Ectodermal cell (in vitro differentiated cells): ENCODE data around the gene FMO2.
"Not testable (repeated sequence)": the region's sequence is repeated elsewhere in the genome, so short reads cannot be mapped to it uniquely, and the experiment has no call there.

Source experiments
- H3K27ac ChIP-seq: 2 replicates; pipeline ENCODE4 v1.7.0; 2013; ENCODE audit warnings: mild to moderate bottlenecking, low read depth, low read length; ENCODE audit not compliant: insufficient read depth, poor library complexity, severe bottlenecking
- H3K27me3 ChIP-seq: 2 replicates; pipeline ENCODE4 v1.7.0; 2013; ENCODE audit warnings: mild to moderate bottlenecking, low read length; ENCODE audit not compliant: insufficient read depth, control insufficient read depth, poor library complexity, severe bottlenecking
- H3K36me3 ChIP-seq: one replicate; pipeline ENCODE4 v1.7.0; 2013; ENCODE audit warnings: low read length; ENCODE audit not compliant: control insufficient read depth, insufficient read depth
- H3K4me1 ChIP-seq: one replicate; pipeline ENCODE4 v1.7.0; 2013; ENCODE audit warnings: low read length; ENCODE audit not compliant: control insufficient read depth, insufficient read depth
- H3K4me3 ChIP-seq: 2 replicates; pipeline ENCODE4 v1.7.0; 2013; ENCODE audit warnings: low read depth, low read length, control low read depth; ENCODE audit not compliant: insufficient read depth
- H3K9me3 ChIP-seq: 2 replicates; pipeline ENCODE4 v1.7.0; 2013; ENCODE audit warnings: mild to moderate bottlenecking, low read length, moderate library complexity; ENCODE audit not compliant: control insufficient read depth
- WGBS, 2 experiments: methylation state at CpG; one replicate each; pipeline ENCODE4 v1.1.7; 2013; ENCODE audit warnings: missing lambda C conversion rate in 2 of 2; 5-methylcytosine and 5-hydroxymethylcytosine counted together

Gene FMO2

GRCh38 chr1:171236231-171236630, 51.1 kb downstream of the FMO2 start:
- WGBS, 2 experiments = 98 to 100% methylated on average over 4 of the region's 4 CpGs

GRCh38 chr1:171243878-171244277, 58.8 kb downstream of the FMO2 start:
- 93 to 96% methylated on average over 3 to 4 of the region's 4 CpGs for WGBS, 2 experiments
- H3K27me3 ChIP-seq = no peaks in the 10 kb centered on the region
- H3K27ac ChIP-seq = no peak overlapping the region
- H3K4me1 ChIP-seq = no peaks in the 10 kb centered on the region
- H3K9me3 ChIP-seq = no peaks in the 10 kb centered on the region
- H3K36me3 ChIP-seq = no peaks in the 10 kb centered on the region
- no peak overlapping the region for H3K4me3 ChIP-seq

More at GRCh38 chr1:171236231-171236630, 51.1 kb downstream of the FMO2 start:
- not testable (repeated sequence) for H3K4me1 ChIP-seq, H3K27me3 ChIP-seq, H3K27ac ChIP-seq, H3K9me3 ChIP-seq, H3K36me3 ChIP-seq, H3K4me3 ChIP-seq

GRCh38 chr1:171245458-171246064, 60.5 kb downstream of the FMO2 start:
- 9 to 14% methylated on average over 4 of the region's 6 CpGs for WGBS, 2 experiments
- no peaks in the 10 kb centered on the region for H3K9me3 ChIP-seq
- no peak overlapping the region for H3K4me3 ChIP-seq
- no peaks in the 10 kb centered on the region for H3K27me3 ChIP-seq
- no peaks in the 10 kb centered on the region for H3K4me1 ChIP-seq
- H3K27ac ChIP-seq = no peak overlapping the region
- no peaks in the 10 kb centered on the region for H3K36me3 ChIP-seq

GRCh38 chr1:171247501-171247900, 62.4 kb downstream of the FMO2 start:
- H3K36me3 ChIP-seq = no peaks in the 10 kb centered on the region
- no peak overlapping the region for H3K27ac ChIP-seq
- no peak overlapping the region for H3K4me3 ChIP-seq
- WGBS, 2 experiments = 87 to 91% methylated on average over 4 of the region's 4 CpGs
- H3K9me3 ChIP-seq = no peaks in the 10 kb centered on the region
- H3K4me1 ChIP-seq = no peaks in the 10 kb centered on the region
- peaks cover 7% of the 10 kb centered on the region for H3K27me3 ChIP-seq

GRCh38 chr1:171248302-171248701, 63.2 kb downstream of the FMO2 start, which contains the start of gene FMO1:
Gene FMO1 (plus strand): TSS chr1:171248494. CDS start chr1:171258088, 9,594 bp downstream.
- Histone ChIP-seq H3K4me1 (no peaks in the 10 kb centered on the region), H3K4me3 (no peak within 1 kb of the TSS), H3K27ac (no peak within 1 kb of the TSS), H3K27me3 (peaks cover 7% of the 10 kb centered on the region), H3K9me3 (no peaks in the 10 kb centered on the region), H3K36me3 (no peaks in the 10 kb centered on the region)
- WGBS, 2 experiments = 91 to 93% methylated on average over 4 of the region's 4 CpGs

GRCh38 chr1:171248841-171249240, 63.7 kb downstream of the FMO2 start:
- H3K27ac ChIP-seq = no peak overlapping the region
- no CpG with 5 or more reads among the region's 1 CpG for WGBS, 2 experiments

GRCh38 chr1:171250263-171250662, 65.2 kb downstream of the FMO2 start:
- Histone ChIP-seq H3K36me3 (no peaks in the 10 kb centered on the region), H3K27me3 (peaks cover 7% of the 10 kb centered on the region)
- WGBS, 2 experiments = 94 to 96% methylated on average over 3 of the region's 3 CpGs

More at GRCh38 chr1:171248841-171249240, 63.7 kb downstream of the FMO2 start:
- H3K27me3 ChIP-seq = peaks cover 7% of the 10 kb centered on the region
- no peaks in the 10 kb centered on the region for H3K9me3 ChIP-seq
- no peaks in the 10 kb centered on the region for H3K36me3 ChIP-seq
- no peak overlapping the region for H3K4me3 ChIP-seq
- no peaks in the 10 kb centered on the region for H3K4me1 ChIP-seq

GRCh38 chr1:171251042-171251951, 66.2 kb downstream of the FMO2 start:
- Histone ChIP-seq H3K4me1 (no peaks in the 10 kb centered on the region), H3K27ac (no peak overlapping the region)
- WGBS, 2 experiments = 5% methylated on average over 34 of the region's 34 CpGs

More at GRCh38 chr1:171250263-171250662, 65.2 kb downstream of the FMO2 start:
- Histone ChIP-seq H3K9me3 (no peaks in the 10 kb centered on the region), H3K4me3 (no peak overlapping the region), H3K27ac (no peak overlapping the region), H3K4me1 (no peaks in the 10 kb centered on the region)

GRCh38 chr1:171251952-171252300, 66.8 kb downstream of the FMO2 start:
- 48 to 72% methylated on average over 4 to 6 of the region's 6 CpGs for WGBS, 2 experiments
- no peak overlapping the region for H3K27ac ChIP-seq
- H3K4me3 ChIP-seq = peak overlapping the region; percentile 54

More at GRCh38 chr1:171251042-171251951, 66.2 kb downstream of the FMO2 start:
- Histone ChIP-seq H3K9me3 (no peaks in the 10 kb centered on the region), H3K36me3 (no peaks in the 10 kb centered on the region), H3K27me3 (peaks cover 7% of the 10 kb centered on the region), H3K4me3 (peak overlapping the region; percentile 54)

GRCh38 chr1:171252482-171252881, 67.4 kb downstream of the FMO2 start:
- Histone ChIP-seq H3K4me3 (no peak overlapping the region), H3K9me3 (no peaks in the 10 kb centered on the region), H3K36me3 (no peaks in the 10 kb centered on the region), H3K27ac (no peak overlapping the region), H3K4me1 (peaks cover 1% of the 10 kb centered on the region), H3K27me3 (peaks cover 7% of the 10 kb centered on the region)
- WGBS, 2 experiments = 91 to 92% methylated on average over 5 of the region's 5 CpGs

More at GRCh38 chr1:171251952-171252300, 66.8 kb downstream of the FMO2 start:
- H3K4me1 ChIP-seq = no peaks in the 10 kb centered on the region
- peaks cover 7% of the 10 kb centered on the region for H3K27me3 ChIP-seq
- H3K36me3 ChIP-seq = no peaks in the 10 kb centered on the region
- no peaks in the 10 kb centered on the region for H3K9me3 ChIP-seq
